H1 (cell line): ENCODE data around the gene ZNF423. TPM values are rescaled to one million over a fixed set of nuclear protein-coding genes. Genes with fewer than 3 reads are reported as not detected.

Experiments
- CTCF ChIA-PET: fragments of 300-600 bp; sonication (Branson Sonifier 250); formaldehyde crosslinking; loops from one replicate; lab custom pipeline; 2021; ENCODE audit not compliant: partially characterized antibody; lab: Charles Lee
- POLR2A ChIA-PET: fragments of 300-600 bp; sonication (Branson Sonifier 250); formaldehyde crosslinking; loops from one replicate; lab custom pipeline; 2021; ENCODE audit warnings: inconsistent platforms; ENCODE audit not compliant: partially characterized antibody; lab: Charles Lee
- DNase-seq, 2 experiments: peaks; one replicate each; pipeline versions ENCODE4 v3.0.0 to v3.0.0-alpha.2; 2010 to 2022; ENCODE audit warnings: low spot score in 2 of 2, low read depth in 1 of 2, mixed read lengths in 1 of 2
- FAIRE-seq: peaks from 2 replicates; lab custom pipeline; 2011; peaks lifted over from hg19 to GRCh38; lab: Jason Lieb, UNC
- H2AFZ ChIP-seq: 2 replicates; pipeline ENCODE4 v1.8.1; 2012; ENCODE audit warnings: low read length, inconsistent platforms
- H2AK5ac ChIP-seq: 2 replicates; pipeline ENCODE4 v1.6.1; 2013; ENCODE audit warnings: low read depth, low read length
- H2BK120ac ChIP-seq: replicated peaks from 2 replicates; pipeline ENCODE3; 2013; ENCODE audit warnings: low read depth, low read length, inconsistent platforms
- H2BK12ac ChIP-seq: 2 replicates; pipeline ENCODE4 v1.6.1; 2013; ENCODE audit warnings: low read depth, low read length
- H2BK15ac ChIP-seq: 2 replicates; pipeline ENCODE4 v1.6.1; 2013; ENCODE audit warnings: low read length
- H2BK20ac ChIP-seq: 2 replicates; pipeline ENCODE4 v1.6.1; 2013; ENCODE audit warnings: low read length
- H2BK5ac ChIP-seq: 2 replicates; pipeline ENCODE4 v1.6.1; 2013; ENCODE audit warnings: low read depth, low read length
- H3K14ac ChIP-seq: 2 replicates; pipeline ENCODE4 v1.6.1; 2013; ENCODE audit warnings: inconsistent platforms; ENCODE audit not compliant: insufficient read length
- H3K18ac ChIP-seq: 2 replicates; pipeline ENCODE4 v1.6.1; 2013; ENCODE audit warnings: low read length; ENCODE audit errors: extremely low read depth
- H3K23ac ChIP-seq: 2 replicates; pipeline ENCODE4 v1.6.1; 2013; ENCODE audit warnings: inconsistent platforms; ENCODE audit not compliant: insufficient read length
- H3K23me2 ChIP-seq: 2 replicates; pipeline ENCODE4 v1.6.1; 2013; ENCODE audit warnings: low read depth, low read length
- H3K27ac ChIP-seq: 2 replicates; pipeline ENCODE4 v1.6.1; 2011; ENCODE audit warnings: low read depth, low read length, inconsistent platforms
- H3K27me3 ChIP-seq, 4 experiments: replicated peaks in 1 of 4; 1 replicate in 1 of 4; 2 replicates in 3 of 4; pipeline versions ENCODE4 v1.6.1 to v1.8.1; 2011 to 2013; ENCODE audit warnings: low read length in 3 of 4, mild to moderate bottlenecking in 3 of 4, inconsistent platforms in 2 of 4, mixed read lengths in 2 of 4, moderate library complexity in 1 of 4; ENCODE audit not compliant: control insufficient read depth in 3 of 4, insufficient read depth in 3 of 4; ENCODE audit errors: extremely low read depth in 1 of 4
- H3K36me3 ChIP-seq, 4 experiments: 2 replicates each; pipeline versions ENCODE4 v1.6.1 to v1.8.1; 2011 to 2013; ENCODE audit warnings: mild to moderate bottlenecking in 4 of 4, low read length in 3 of 4, moderate library complexity in 2 of 4, control low read depth in 1 of 4, inconsistent platforms in 1 of 4; ENCODE audit not compliant: insufficient read depth in 4 of 4, control insufficient read depth in 2 of 4
- H3K4ac ChIP-seq: replicated peaks from 2 replicates; pipeline ENCODE3; 2013; ENCODE audit warnings: low read length, low read depth, mixed read lengths, inconsistent platforms; ENCODE audit not compliant: insufficient read length
- H3K4me1 ChIP-seq, 4 experiments: replicated peaks in 1 of 4; 1 replicate in 1 of 4; 2 replicates in 3 of 4; pipeline versions ENCODE4 v1.6.1 to v1.8.1; 2011 to 2013; ENCODE audit warnings: low read length in 3 of 4, inconsistent platforms in 2 of 4, mixed read lengths in 1 of 4; ENCODE audit not compliant: insufficient read depth in 4 of 4, control insufficient read depth in 3 of 4
- H3K4me2 ChIP-seq, 2 experiments: 2 replicates each; pipeline versions ENCODE4 v1.6.1 to v1.8.1; 2011 to 2013; ENCODE audit warnings: low read depth in 2 of 2, low read length in 2 of 2, control low read depth in 1 of 2, inconsistent platforms in 1 of 2, mild to moderate bottlenecking in 1 of 2; ENCODE audit not compliant: insufficient read depth in 1 of 2
- H3K4me3 ChIP-seq, 4 experiments: fragments of 200-600, 300-600 bp in 1 of 4; sonication (generic), shearing (Covaris generic), sonication (Bioruptor Twin) in 1 of 4; 2 replicates each; pipeline versions ENCODE4 v1.5.1 to v1.8.1; 2011 to 2016; ENCODE audit warnings: low read length in 4 of 4, low read depth in 3 of 4, control low read depth in 2 of 4, inconsistent platforms in 2 of 4, mild to moderate bottlenecking in 2 of 4, mixed read lengths in 1 of 4, moderate library complexity in 1 of 4; ENCODE audit not compliant: insufficient read depth in 2 of 4; ENCODE audit errors: extremely low read depth in 1 of 4
- H3K56ac ChIP-seq: replicated peaks from 2 replicates; pipeline ENCODE3; 2013; ENCODE audit warnings: low read depth, mild to moderate bottlenecking, mixed read lengths, low read length, inconsistent platforms; ENCODE audit not compliant: insufficient read length
- H3K79me1 ChIP-seq: 2 replicates; pipeline ENCODE4 v1.6.1; 2013; ENCODE audit warnings: low read depth, low read length, control low read depth
- H3K79me2 ChIP-seq, 2 experiments: 2 replicates each; pipeline versions ENCODE4 v1.6.1 to v1.8.1; 2012 to 2013; ENCODE audit warnings: low read length in 2 of 2, mild to moderate bottlenecking in 2 of 2, inconsistent platforms in 1 of 2; ENCODE audit not compliant: insufficient read depth in 2 of 2, control insufficient read depth in 1 of 2
- H3K9ac ChIP-seq, 4 experiments: replicated peaks in 1 of 4; 1 replicate in 1 of 4; 2 replicates in 3 of 4; pipeline versions ENCODE4 v1.6.1 to v1.8.1; 2011 to 2013; ENCODE audit warnings: low read depth in 3 of 4, low read length in 3 of 4, control low read depth in 2 of 4, mild to moderate bottlenecking in 2 of 4, moderate library complexity in 2 of 4, inconsistent platforms in 1 of 4; ENCODE audit errors: extremely low read depth in 1 of 4
- H3K9me3 ChIP-seq, 2 experiments: 2 replicates each; pipeline versions ENCODE4 v1.6.1 to v1.8.1; 2012 to 2013; ENCODE audit warnings: mild to moderate bottlenecking in 2 of 2, moderate library complexity in 2 of 2, control low read depth in 1 of 2, inconsistent platforms in 1 of 2, low read depth in 1 of 2, low read length in 1 of 2, mixed read lengths in 1 of 2; ENCODE audit not compliant: insufficient read depth in 2 of 2
- H4K20me1 ChIP-seq, 2 experiments: replicated peaks in 1 of 2; 2 replicates each; pipeline versions ENCODE3 to v1.8.1; 2011 to 2013; ENCODE audit warnings: inconsistent platforms in 2 of 2, low read length in 2 of 2, mild to moderate bottlenecking in 1 of 2; ENCODE audit not compliant: insufficient read depth in 2 of 2, control insufficient read depth in 1 of 2
- H4K5ac ChIP-seq: 2 replicates; pipeline ENCODE4 v1.6.1; 2013; ENCODE audit warnings: low read length, low read depth, mixed read lengths, inconsistent platforms; ENCODE audit not compliant: insufficient read length
- H4K8ac ChIP-seq: 2 replicates; pipeline ENCODE4 v1.8.0; 2013; ENCODE audit warnings: mild to moderate bottlenecking, moderate library complexity, low read length, inconsistent platforms; ENCODE audit not compliant: insufficient read depth; ENCODE audit errors: extremely low read depth
- H4K91ac ChIP-seq: replicated peaks from 2 replicates; pipeline ENCODE3; 2013; ENCODE audit warnings: low read length, mixed read lengths, inconsistent platforms; ENCODE audit not compliant: insufficient read length
- BACH1 ChIP-seq: IDR thresholded peaks from 2 replicates; pipeline ENCODE4 v1.6.1; 2012; ENCODE audit warnings: low read length, improper control_type of control experiment
- MAFK ChIP-seq: IDR thresholded peaks from 2 replicates; pipeline ENCODE4 v1.6.1; 2012; ENCODE audit warnings: low read depth, mild to moderate bottlenecking, improper control_type of control experiment, low read length
- POLR2A ChIP-seq, 2 experiments: IDR thresholded peaks; 1 replicate in 1 of 2; 2 replicates in 1 of 2; pipeline ENCODE4 v1.6.1; 2011; ENCODE audit warnings: low read depth in 2 of 2, low read length in 2 of 2, mild to moderate bottlenecking in 2 of 2; ENCODE audit errors: control extremely low read depth in 1 of 2
- WGBS, 2 experiments: shearing (Covaris generic) in 1 of 2; methylation state at CpG; one replicate each; pipeline versions ENCODE4 v1.1.6 to v1.1.7; 2013 to 2015; ENCODE audit warnings: low lambda C conversion rate in 2 of 2, mixed read lengths in 2 of 2, inconsistent platforms in 1 of 2, low coverage in 1 of 2, missing lambda C conversion rate in 1 of 2; ENCODE audit not compliant: insufficient replicate concordance in 2 of 2, insufficient coverage in 1 of 2, insufficient read length in 1 of 2; ENCODE audit errors: extremely low coverage in 1 of 2, missing lambda C conversion rate in 1 of 2; 5-methylcytosine and 5-hydroxymethylcytosine counted together
- polyA plus RNA-seq, 7 experiments: library from polyadenylated mRNA; depleted of rRNA in 3 of 7; stranded (reverse) in 5 of 7; unstranded in 2 of 7; fragments of >200 nt in 5 of 7; fragments of 200-250 nt in 2 of 7; gene quantifications; 1 replicate in 5 of 7; 2 replicates in 1 of 7; 4 replicates in 1 of 7; pipeline versions ENCODE4 v1.2.1 to v1.2.3, GENCODE V29; 2011 to 2013; ENCODE audit warnings: missing spikeins in 2 of 7, mixed read lengths in 2 of 7
- total RNA-seq: library from RNA; stranded (reverse); fragmentation: NEBNext Ultra II Directional; extraction: Animal tissue kit (Norgen Biotek cat#: 25700); gene quantifications from 2 replicates; pipeline ENCODE4 v1.2.1, GENCODE V29; 2021

Gene ZNF423
- total and polyA plus RNA-seq, 2 of the 8 experiments (the other 6 are each of a cell fraction or from before 2014, with no cell fraction given) = 38.2 to 52.3 TPM

DNA sequence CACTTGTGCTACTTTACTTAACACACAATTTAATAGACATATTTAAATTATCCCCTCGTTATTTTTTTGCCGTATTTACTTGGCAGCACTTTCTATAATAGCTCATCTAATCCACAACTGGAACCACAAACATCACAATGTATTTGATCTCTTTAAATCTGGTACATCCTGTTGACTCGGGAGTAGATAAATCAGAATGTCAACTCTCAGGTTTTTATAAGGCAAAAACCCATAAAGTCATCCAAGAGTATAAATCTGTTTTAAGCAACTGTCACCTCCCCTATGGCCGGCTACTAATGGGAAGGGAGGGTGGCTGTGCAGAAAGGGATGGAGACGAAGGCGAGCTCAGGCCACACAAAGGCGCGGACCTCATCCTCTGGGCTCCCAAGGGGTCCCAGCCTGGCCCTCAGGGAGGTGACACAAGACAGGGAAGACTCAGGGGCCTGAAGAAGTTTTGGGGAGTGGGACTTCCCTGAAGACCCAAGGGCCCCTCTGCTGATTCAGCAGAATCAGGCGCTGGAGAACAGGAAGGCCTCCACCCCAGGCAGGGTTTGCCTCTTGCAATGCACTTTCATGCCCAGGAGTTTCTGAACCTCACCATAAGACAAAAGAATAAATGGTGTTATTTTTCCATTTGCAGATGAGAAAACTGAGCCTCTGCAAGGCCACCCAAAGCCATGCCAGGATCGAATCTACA, 122.5 kb downstream of the ZNF423 start:
- Histone ChIP-seq H3K9ac (no peak overlapping the region), H3K4me3 (no peak overlapping the region), H3K4ac (no peak overlapping the region), H4K5ac (no peak overlapping the region), H2BK5ac (no peak overlapping the region), H4K20me1 (no peaks in the 10 kb centered on the region), H3K27me3 (no peaks in the 10 kb centered on the region), H3K4me2 (no peak overlapping the region), H3K4me1 (peaks cover 3 to 8% (median 5%) of the 10 kb centered on the region in 4 experiments; a peak in 4 of 7 replicates), H2AFZ (no peak overlapping the region), H2BK120ac (no peak overlapping the region)
- POLR2A ChIA-PET = no interaction called here
- no peak for DNase-seq
- 93% methylated on average over 10 of the region's 10 CpGs; no CpG with 5 or more reads in 1 of the 2 experiments for WGBS, 2 experiments
- TF ChIP-seq POLR2A (IDR thresholded peaks at IDR 0.05; ENCODE audit: control extremely low read depth in 1 of 2, low read depth in 2 of 2, low read length in 2 of 2) = no peak
- peak; percentile 31; the same call in 1 of the 2 replicates for TF ChIP-seq MAFK
- TF ChIP-seq BACH1 = no peak
- TF ChIP-seq, all 59 proteins: peak for 1
- Histone ChIP-seq H2AK5ac (no peak overlapping the region), H3K36me3 (peaks cover 2 to 12% (median 4%) of the 10 kb centered on the region in 4 experiments; a peak in 5 of 8 replicates), H4K91ac (no peak overlapping the region), H3K18ac (no peak overlapping the region), H2BK12ac (no peak overlapping the region), H3K56ac (no peak overlapping the region), H3K79me2 (peaks cover 0 to 12% of the 10 kb centered on the region in 2 experiments; a peak in 1 of 4 replicates), H3K23me2 (no peaks in the 10 kb centered on the region), H3K27ac (no peak overlapping the region), H4K8ac (no peak overlapping the region; the same call in 1 of the 2 replicates), H2BK20ac (no peak overlapping the region), H2BK15ac (no peak overlapping the region), H3K23ac (no peak overlapping the region), H3K14ac (no peak overlapping the region), H3K9me3 (peaks cover 6 to 7% of the 10 kb centered on the region in 2 experiments; a peak in 1 of 4 replicates), H3K79me1 (peaks cover 10% of the 10 kb centered on the region)
- CTCF ChIA-PET = interaction anchor here (1.1 kb wide), 1 partner anchor 43 kb away, joined by 4 read pairs; no protein-coding TSS in a partner anchor
- no peak for FAIRE-seq
